ENCODE results near the gene CDH13.

Gene CDH13

GRCh38 chr16:83113811-83114210 is 487.0 kb downstream of the CDH13 start:
- TF ChIP-seq ZNF138 (tag by site-specific recombination; IDR thresholded peaks at IDR 0.05; ENCODE audit: borderline replicate concordance) = no peak
- TF ChIP-seq MZF1 (tag by site-specific recombination; IDR thresholded peaks at IDR 0.05; ENCODE audit: borderline replicate concordance) = no peak
- no peak for TF ChIP-seq ZNF19 (tag by site-specific recombination; IDR thresholded peaks at IDR 0.05; ENCODE audit: low read depth)
- TF ChIP-seq ZNF521 (tag by site-specific recombination; IDR thresholded peaks at IDR 0.05) = no peak
- TF ChIP-seq ZNF426 (tag by site-specific recombination; IDR thresholded peaks at IDR 0.05) = no peak
- Histone ChIP-seq H3K9me3 (ENCODE audit: control insufficient read depth, insufficient read depth, low read depth, low read length) (no peaks in the 10 kb centered on the region), H3K4me3 (ENCODE audit: low read depth, low read length) (no peak overlapping the region), H3K36me3 (ENCODE audit: control insufficient read depth in 2 of 2, insufficient read depth in 1 of 2, low read length in 2 of 2) (no peaks in the 10 kb centered on the region), H3K27ac (ENCODE audit: extremely low read depth, low read depth, low read length) (no peak overlapping the region), H3K4me1 (ENCODE audit: control insufficient read depth, insufficient read depth, low read length) (no peaks in the 10 kb centered on the region)
- ChIA-PET CTCF (interaction anchor here (0.6 to 1.7 kb wide), 22 partner anchors 10 to 681 kb away, joined by 3 to 12 read pairs (median 3); no protein-coding TSS in a partner anchor), POLR2A (interaction anchor here (0.6 kb wide), 1 partner anchor 242 kb away, joined by 4 read pairs; no protein-coding TSS in a partner anchor)

GRCh38 chr16:83115491-83116232 is 488.9 kb downstream of the CDH13 start:
- Histone ChIP-seq H3K4me1 (ENCODE audit: control insufficient read depth, insufficient read depth, low read length) (no peaks in the 10 kb centered on the region), H3K4me3 (ENCODE audit: low read depth, low read length) (no peak overlapping the region), H3K9me3 (ENCODE audit: control insufficient read depth, insufficient read depth, low read depth, low read length) (no peaks in the 10 kb centered on the region), H3K36me3 (ENCODE audit: control insufficient read depth in 2 of 2, insufficient read depth in 1 of 2, low read length in 2 of 2) (no peaks in the 10 kb centered on the region), H3K27ac (ENCODE audit: extremely low read depth, low read depth, low read length) (no peak overlapping the region)
- TF ChIP-seq ZNF266 (tag by site-specific recombination; IDR thresholded peaks at IDR 0.05; ENCODE audit: low read depth) (no peak), ZBTB49 (tag by site-specific recombination; IDR thresholded peaks at IDR 0.05; ENCODE audit: low read depth) (no peak), KLF9 (tag by site-specific recombination; IDR thresholded peaks at IDR 0.05; ENCODE audit: low read depth) (no peak), SP7 (tag by site-specific recombination; IDR thresholded peaks at IDR 0.05) (no peak), ZNF518A (tag by site-specific recombination; conservative IDR thresholded peaks at IDR 0.05; ENCODE audit: low read depth) (no peak), PRDM6 (tag by site-specific recombination; IDR thresholded peaks at IDR 0.05) (no peak), ZNF211 (tag by site-specific recombination; IDR thresholded peaks at IDR 0.05; ENCODE audit: low read depth) (no peak), ZNF221 (tag by site-specific recombination; IDR thresholded peaks at IDR 0.05; ENCODE audit: borderline replicate concordance) (no peak), ZNF174 (tag by site-specific recombination; IDR thresholded peaks at IDR 0.05) (no peak), ZNF239 (tag by site-specific recombination; IDR thresholded peaks at IDR 0.05) (no peak)
- CTCF ChIA-PET = interaction anchor here (0.6 to 1.4 kb wide), 3 partner anchors 100 to 330 kb away, joined by 3 to 4 read pairs (median 4); no protein-coding TSS in a partner anchor
- POLR2A ChIA-PET = no interaction called here

Data from HEK293 (cell line).